Transverse colon (tissue), 4 donors: ENCODE data around the gene TGFBR2. TPM values are rescaled to one million over a fixed set of nuclear protein-coding genes. Genes with fewer than 3 reads are reported as not detected.

Source experiments
- DNase-seq: peaks from one replicate; pipeline ENCODE4 v3.0.0-alpha.2; 2019
- H3K27ac ChIP-seq, 4 donors: fragments of 200-600 bp; sonication (generic); 2 replicates each; pipeline ENCODE4 v1.5.1; 2016 to 2018; ENCODE audit warnings: inconsistent platforms in 4 of 4
- H3K27me3 ChIP-seq: fragments of 200-600 bp; sonication (generic); 2 replicates; pipeline ENCODE4 v1.5.1; 2017; ENCODE audit warnings: inconsistent platforms
- H3K36me3 ChIP-seq, 4 donors: fragments of 200-600 bp; sonication (generic); 2 replicates each; pipeline ENCODE4 v1.5.1; 2017 to 2019; ENCODE audit warnings: inconsistent platforms in 4 of 4
- H3K4me1 ChIP-seq, 4 donors: fragments of 200-600 bp; sonication (generic); 2 replicates each; pipeline ENCODE4 v1.5.1; 2017 to 2020; ENCODE audit warnings: inconsistent platforms in 4 of 4
- H3K4me3 ChIP-seq, 4 donors: fragments of 200-600 bp; sonication (generic); 1 replicate in 1 of 4; 2 replicates in 3 of 4; pipeline versions ENCODE4 v1.5.1 to v1.6.1; 2017 to 2019; ENCODE audit warnings: inconsistent platforms in 4 of 4
- H3K9me3 ChIP-seq, 2 donors: fragments of 200-600 bp; sonication (generic); 2 replicates each; pipeline ENCODE4 v1.5.1; 2017 to 2019; ENCODE audit warnings: inconsistent platforms in 2 of 2
- CTCF ChIP-seq, 5 experiments: fragments of 200-600 bp in 3 of 5; fragments of 450-650 bp in 2 of 5; sonication (generic) in 3 of 5; IDR thresholded peaks; 1 replicate in 2 of 5; 2 replicates in 3 of 5; pipeline ENCODE4 v1.5.1; 2016 to 2017; ENCODE audit warnings: antibody characterized with exemption in 5 of 5, inconsistent platforms in 3 of 5, mild to moderate bottlenecking in 2 of 5, moderate library complexity in 1 of 5
- EP300 ChIP-seq: sonication (generic); formaldehyde crosslinking; IDR thresholded peaks from one replicate; pipeline ENCODE4 v1.6.1; 2017; ENCODE audit warnings: antibody characterized with exemption, low read depth
- POLR2A ChIP-seq: fragments of 450-650 bp; IDR thresholded peaks from one replicate; pipeline ENCODE4 v1.6.1; 2016; ENCODE audit warnings: antibody characterized with exemption, mild to moderate bottlenecking, moderate library complexity
- POLR2AphosphoS5 ChIP-seq, 3 donors: sonication (generic); formaldehyde crosslinking; IDR thresholded peaks; one replicate each; pipeline ENCODE4 v1.6.1; 2016; ENCODE audit warnings: antibody characterized with exemption in 3 of 3
- WGBS, 2 donors: methylation state at CpG; one replicate each; pipeline ENCODE4 v1.1.5; 2018; ENCODE audit warnings: low coverage in 1 of 2; 5-methylcytosine and 5-hydroxymethylcytosine counted together
- in situ Hi-C, 4 donors: fragments of 200-750 bp; cut with MboI; loops; one replicate each; pipeline versions ENCODE4 v1.15.0 to v1.15.1; 2017; ENCODE audit warnings: low sequenced_read_pairs in 3 of 4, low pct_ligation_motif_present in 1 of 4, low pct_unique_long_range_greater_than_20kb in 1 of 4
- intact Hi-C: fragments of 100-400 bp; cut with DNase I; formaldehyde crosslinking; loops from one replicate; pipeline ENCODE4 v1.15.1; 2023; ENCODE audit warnings: low total_unique reads
- total RNA-seq, 4 donors: library from RNA; depleted of rRNA; stranded (reverse); fragments of >200 nt; gene quantifications; one replicate each; pipeline ENCODE4 v1.1.0, GENCODE V29; 2016

TGFBR2 gene
- total RNA-seq, 4 donors from 2014 or later, result 63.2 to 179 (median 98.5) TPM

- no peaks in the 10 kb centered on the region for H3K36me3 ChIP-seq
- peaks cover 4 to 7% (median 6%) of the 10 kb centered on the region in 4 donors for H3K4me1 ChIP-seq
- H3K27me3 ChIP-seq, result no peaks in the 10 kb centered on the region
- no peaks in the 10 kb centered on the region for H3K9me3 ChIP-seq
- intact Hi-C loops (no loop called here), in situ Hi-C loops (no loop called here)
- H3K27ac ChIP-seq, result no peak overlapping the region
- no peak overlapping the region for H3K4me3 ChIP-seq
- TF ChIP-seq POLR2AphosphoS5 (IDR thresholded peaks at IDR 0.05) (no peak), CTCF (IDR thresholded peaks at IDR 0.05) (no peak), POLR2A (no peak), EP300 (no peak)
- 60 to 68% methylated on average over 5 of the region's 5 CpGs for WGBS, 2 donors
- DNase-seq, result no peak
Measured at GRCh38 chr3:30720586-30721313, 114.3 kb downstream of the TGFBR2 start.

GRCh38 chr3:30721314-30721634 is 114.9 kb downstream of the TGFBR2 start:
- TF ChIP-seq EP300, result no peak
- no peak for TF ChIP-seq POLR2AphosphoS5 (IDR thresholded peaks at IDR 0.05)
- TF ChIP-seq POLR2A, result no peak
- no peak for TF ChIP-seq CTCF (IDR thresholded peaks at IDR 0.05)
- H3K27ac ChIP-seq, result no peak overlapping the region
- peaks cover 4 to 7% (median 6%) of the 10 kb centered on the region in 4 donors for H3K4me1 ChIP-seq
- H3K4me3 ChIP-seq, result no peak overlapping the region
- in situ Hi-C loops (no loop called here), intact Hi-C loops (no loop called here)
- 42 to 44% methylated on average over 2 of the region's 2 CpGs for WGBS, 2 donors
- no peaks in the 10 kb centered on the region for H3K36me3 ChIP-seq
- no peaks in the 10 kb centered on the region for H3K27me3 ChIP-seq
- no peaks in the 10 kb centered on the region for H3K9me3 ChIP-seq
- DNase-seq, result no peak

GRCh38 chr3:30723211-30723610 is 116.8 kb downstream of the TGFBR2 start:
- Histone ChIP-seq H3K4me3 (no peak overlapping the region), H3K27me3 (no peaks in the 10 kb centered on the region), H3K27ac (no peak overlapping the region), H3K36me3 (no peaks in the 10 kb centered on the region), H3K9me3 (no peaks in the 10 kb centered on the region), H3K4me1 (peaks cover 4 to 7% (median 6%) of the 10 kb centered on the region in 4 donors)
- intact Hi-C loops (no loop called here), in situ Hi-C loops (no loop called here)
- TF ChIP-seq CTCF (IDR thresholded peaks at IDR 0.05) (no peak), POLR2AphosphoS5 (IDR thresholded peaks at IDR 0.05) (no peak), POLR2A (no peak), EP300 (no peak)
- 83 to 100% methylated on average over 1 of the region's 1 CpG for WGBS, 2 donors
- DNase-seq, result no peak

GRCh38 chr3:30724863-30725262 is 118.5 kb downstream of the TGFBR2 start:
- TF ChIP-seq EP300 (no peak), POLR2A (no peak), CTCF (IDR thresholded peaks at IDR 0.05) (no peak), POLR2AphosphoS5 (IDR thresholded peaks at IDR 0.05) (no peak)
- Histone ChIP-seq H3K9me3 (no peaks in the 10 kb centered on the region), H3K27me3 (no peaks in the 10 kb centered on the region), H3K27ac (no peak overlapping the region), H3K36me3 (no peaks in the 10 kb centered on the region), H3K4me3 (no peak overlapping the region), H3K4me1 (peaks cover 4 to 7% (median 6%) of the 10 kb centered on the region in 4 donors)
- in situ Hi-C loops, result loop anchor here in 1 of 4 donors (25.0 kb wide), 1 partner anchor 688 kb away; no protein-coding TSS in a partner anchor
- 89 to 92% methylated on average over 3 of the region's 3 CpGs for WGBS, 2 donors
- intact Hi-C loops, result no loop called here
- DNase-seq, result no peak
